HepG2 (cell line): ENCODE results near the gene ST6GALNAC6. TPM values are rescaled to one million over a fixed set of nuclear protein-coding genes. Genes with fewer than 3 reads are reported as not detected.

ENCODE experiments used
- ARNT ChIP-seq: fragments of 450-650 bp; IDR thresholded peaks from 2 replicates; pipeline ENCODE4 v1.6.1; 2017
- CBX5 ChIP-seq: sonication (generic); formaldehyde crosslinking; IDR thresholded peaks from 2 replicates; pipeline ENCODE4 v1.4.0; 2020; ENCODE audit warnings: missing genetic modification reagents, borderline replicate concordance
- DR1 ChIP-seq: sonication (generic); formaldehyde crosslinking; IDR thresholded peaks from 2 replicates; pipeline ENCODE4 v1.8.0; 2021; ENCODE audit warnings: mild to moderate bottlenecking, missing genetic modification reagents, inconsistent platforms
- FOXJ3 ChIP-seq: sonication (generic); formaldehyde crosslinking; IDR thresholded peaks from 2 replicates; pipeline ENCODE4 v1.4.0; 2020; ENCODE audit warnings: missing genetic modification reagents, mild to moderate bottlenecking, borderline replicate concordance
- GABPB1 ChIP-seq: IDR thresholded peaks from 2 replicates; pipeline ENCODE4 v1.6.1; 2016; ENCODE audit warnings: mild to moderate bottlenecking, missing genetic modification reagents, moderate library complexity, missing compliant biosample characterization
- KLF6 ChIP-seq: IDR thresholded peaks from 2 replicates; pipeline ENCODE4 v1.8.0; 2016; ENCODE audit warnings: missing biosample characterization, missing genetic modification reagents
- KMT2A ChIP-seq: sonication (generic); formaldehyde crosslinking; IDR thresholded peaks from 2 replicates; pipeline ENCODE4 v1.4.0; 2020; ENCODE audit warnings: missing genetic modification reagents
- MYC ChIP-seq: sonication (generic); formaldehyde crosslinking; IDR thresholded peaks from 2 replicates; pipeline ENCODE4 v1.9.0; 2021; ENCODE audit warnings: missing genetic modification reagents, borderline replicate concordance
- NAIF1 ChIP-seq: sonication (generic); formaldehyde crosslinking; IDR thresholded peaks from 2 replicates; pipeline ENCODE4 v1.5.0; 2020; ENCODE audit warnings: mild to moderate bottlenecking, missing genetic modification reagents, borderline replicate concordance
- NFYB ChIP-seq: sonication (generic); formaldehyde crosslinking; IDR thresholded peaks from 2 replicates; pipeline ENCODE4 v1.4.0; 2020; ENCODE audit warnings: missing genetic modification reagents
- ONECUT2 ChIP-seq: sonication (generic); formaldehyde crosslinking; IDR thresholded peaks from 2 replicates; pipeline ENCODE4 v1.4.0; 2020; ENCODE audit warnings: missing genetic modification reagents
- SUZ12 ChIP-seq: fragments of 150-350 bp; IDR thresholded peaks from 2 replicates; pipeline ENCODE4 v1.6.1; 2014; ENCODE audit warnings: low read depth, low read length
- SYNCRIP ChIP-seq: fragments of 200-400 bp; formaldehyde crosslinking; IDR thresholded peaks from 2 replicates; pipeline ENCODE4 v1.6.1; 2018; ENCODE audit warnings: mild to moderate bottlenecking, low read depth, low read length; ENCODE audit not compliant: insufficient read depth
- TAF1 ChIP-seq: sonication (generic); formaldehyde crosslinking; IDR thresholded peaks from 2 replicates; pipeline ENCODE4 v1.4.0; 2020; ENCODE audit warnings: missing genetic modification reagents
- ZBTB20 ChIP-seq: sonication (generic); formaldehyde crosslinking; IDR thresholded peaks from 2 replicates; pipeline ENCODE4 v1.8.1; 2023; ENCODE audit warnings: missing genetic modification reagents, low read depth, mild to moderate bottlenecking, borderline replicate concordance
- ZBTB38 ChIP-seq: sonication (generic); formaldehyde crosslinking; IDR thresholded peaks from 2 replicates; pipeline ENCODE4 v1.5.1; 2020; ENCODE audit warnings: mild to moderate bottlenecking, missing genetic modification reagents
- ZBTB4 ChIP-seq: sonication (generic); formaldehyde crosslinking; IDR thresholded peaks from 2 replicates; pipeline ENCODE4 v1.4.0; 2020; ENCODE audit warnings: missing genetic modification reagents, mild to moderate bottlenecking, borderline replicate concordance
- ZBTB43 ChIP-seq: sonication (generic); formaldehyde crosslinking; conservative IDR thresholded peaks from 2 replicates; pipeline ENCODE4 v1.4.0; 2020; ENCODE audit warnings: missing genetic modification reagents
- ZMYM4 ChIP-seq: sonication (generic); formaldehyde crosslinking; IDR thresholded peaks from 2 replicates; pipeline ENCODE4 v1.8.1; 2023; ENCODE audit warnings: mild to moderate bottlenecking, missing genetic modification reagents
- ZNF33A ChIP-seq: sonication (generic); formaldehyde crosslinking; IDR thresholded peaks from 2 replicates; pipeline ENCODE4 v1.5.1; 2020; ENCODE audit warnings: missing genetic modification reagents, mild to moderate bottlenecking, moderate library complexity, borderline replicate concordance
- ZNF496 ChIP-seq: sonication (generic); formaldehyde crosslinking; IDR thresholded peaks from 2 replicates; pipeline ENCODE4 v1.8.1; 2023; ENCODE audit warnings: mild to moderate bottlenecking, moderate library complexity, missing genetic modification reagents; ENCODE audit not compliant: insufficient replicate concordance
- ZNF558 ChIP-seq: sonication (generic); formaldehyde crosslinking; IDR thresholded peaks from 2 replicates; pipeline ENCODE4 v1.9.0; 2022; ENCODE audit warnings: mild to moderate bottlenecking, missing genetic modification reagents, borderline replicate concordance
- ZNF616 ChIP-seq: sonication (generic); formaldehyde crosslinking; IDR thresholded peaks from 2 replicates; pipeline ENCODE4 v1.5.0; 2020; ENCODE audit warnings: low read depth, mild to moderate bottlenecking, missing genetic modification reagents
- ZNF746 ChIP-seq: sonication (generic); formaldehyde crosslinking; IDR thresholded peaks from 2 replicates; pipeline ENCODE4 v1.8.0; 2022; ENCODE audit warnings: mild to moderate bottlenecking, missing genetic modification reagents
- ZNF75D ChIP-seq: sonication (generic); formaldehyde crosslinking; IDR thresholded peaks from 2 replicates; pipeline ENCODE4 v1.8.1; 2023; ENCODE audit warnings: missing genetic modification reagents, mild to moderate bottlenecking, borderline replicate concordance
- ZNF772 ChIP-seq: sonication (generic); formaldehyde crosslinking; IDR thresholded peaks from 2 replicates; pipeline ENCODE4 v1.5.0; 2020; ENCODE audit warnings: mild to moderate bottlenecking, missing genetic modification reagents
- ZNF776 ChIP-seq: sonication (generic); formaldehyde crosslinking; IDR thresholded peaks from 2 replicates; pipeline ENCODE4 v1.4.0; 2020; ENCODE audit warnings: mild to moderate bottlenecking, missing genetic modification reagents
- ZNF777 ChIP-seq: sonication (generic); formaldehyde crosslinking; IDR thresholded peaks from 2 replicates; pipeline ENCODE4 v1.4.0; 2020; ENCODE audit warnings: missing genetic modification reagents
- ZSCAN31 ChIP-seq: sonication (generic); formaldehyde crosslinking; IDR thresholded peaks from 2 replicates; pipeline ENCODE4 v1.5.0; 2020; ENCODE audit warnings: low read depth, mild to moderate bottlenecking, missing genetic modification reagents
- polyA plus RNA-seq, 8 experiments: library from polyadenylated mRNA; depleted of rRNA in 3 of 8; stranded (reverse) in 7 of 8; unstranded in 1 of 8; fragments of >200 nt; fragmentation: Illumina TruSeq in 4 of 8; extraction: Trizol in 4 of 8; gene quantifications; 2 replicates each; pipeline versions ENCODE4 v1.2.1 to v1.2.3, GENCODE V29; 2011 to 2016; ENCODE audit warnings: low read depth in 4 of 8, missing spikeins in 1 of 8, mixed read lengths in 1 of 8; ENCODE audit not compliant: insufficient read depth in 1 of 8
- total RNA-seq, 5 experiments: library from RNA; depleted of rRNA; stranded (reverse); fragments of >200 nt; fragmentation: Illumina TruSeq; extraction: Trizol; gene quantifications; 2 replicates each; pipeline ENCODE4 v1.2.3, GENCODE V29; 2016; ENCODE audit warnings: low read depth in 1 of 5

ST6GALNAC6 gene
- total and polyA plus RNA-seq, 2 of the 13 experiments (the other 11 are each of a cell fraction or from before 2014, with no cell fraction given) = 18.5 to 65.4 TPM

GRCh38 chr9:127876764-127877562, 22.4 kb downstream of the ST6GALNAC6 start (continued):
- TF ChIP-seq ZNF75D (CRISPR knock-in tag) (no peak), ZBTB38 (no peak), ZNF777 (CRISPR knock-in tag) (0 out of 2 replicates have a peak, but pooled peaks have one; percentile 1), TAF1 (CRISPR knock-in tag) (no peak), ZBTB43 (CRISPR knock-in tag) (no peak), ZNF776 (CRISPR knock-in tag) (no peak), ZMYM4 (no peak), ZNF33A (CRISPR knock-in tag) (no peak), KMT2A (no peak), NAIF1 (no peak), NFYB (CRISPR knock-in tag) (no peak), ONECUT2 (CRISPR knock-in tag) (no peak), ZNF746 (CRISPR knock-in tag) (no peak), ZBTB4 (CRISPR knock-in tag) (no peak), ZNF496 (CRISPR knock-in tag) (no peak), SUZ12 (no peak), DR1 (CRISPR knock-in tag) (0 out of 2 replicates have a peak, but pooled peaks have one; percentile 20), ZNF616 (no peak), ZNF772 (peak; percentile 14; the same call in 1 of the 2 replicates), CBX5 (CRISPR knock-in tag) (no peak), FOXJ3 (CRISPR knock-in tag) (no peak), MYC (CRISPR knock-in tag) (no peak), ZBTB20 (CRISPR knock-in tag) (no peak), SYNCRIP (no peak), ZNF558 (CRISPR knock-in tag) (no peak), KLF6 (CRISPR knock-in tag) (no peak), GABPB1 (CRISPR knock-in tag) (no peak), ARNT (no peak), ZSCAN31 (CRISPR knock-in tag) (no peak)
